ENCODE measurements around the gene NEO1. TPM values are rescaled to one million over a fixed set of nuclear protein-coding genes. Genes with fewer than 3 reads are reported as not detected.

NEO1 gene
- total and polyA plus RNA-seq, 9 of the 15 experiments (the other 6 are each of a cell fraction or from before 2014, with no cell fraction given), result 0.08 to 1.7 (median 0.48) TPM

- no peaks in the 10 kb centered on the region for H3K9me3 ChIP-seq (replicated peaks; ENCODE audit: control insufficient read depth, insufficient read depth, low read depth, low read length)
- ChIA-PET CTCF (ENCODE audit: low intra/inter-chr PET ratio) (no interaction called here), POLR2A (no interaction called here)
- H3K36me3 ChIP-seq (ENCODE audit: control insufficient read depth, insufficient read depth, low read length), result no peaks in the 10 kb centered on the region
- BruUV-seq (replicated peaks), result no TSS peak
- TF ChIP-seq KLF10 (CRISPR knock-in tag; IDR thresholded peaks at IDR 0.05), result no peak
- no peak for TF ChIP-seq ZNF561 (CRISPR knock-in tag; conservative IDR thresholded peaks at IDR 0.05)
- no peak for TF ChIP-seq TAF1 (IDR thresholded peaks at IDR 0.05; ENCODE audit: control insufficient read depth, extremely low read depth, insufficient read depth, low read length, severe bottlenecking)
- TF ChIP-seq HCFC1 (IDR thresholded peaks at IDR 0.05; ENCODE audit: low read depth, low read length), result no peak
- TF ChIP-seq NCOA2 (IDR thresholded peaks at IDR 0.05; ENCODE audit: partially characterized antibody in 2 of 2), result no peak
- no peak for TF ChIP-seq ZNF263 (CRISPR knock-in tag; IDR thresholded peaks at IDR 0.05; ENCODE audit: borderline replicate concordance)
- no peak for TF ChIP-seq MEIS2 (IDR thresholded peaks at IDR 0.05; ENCODE audit: partially characterized antibody)
- no peak for TF ChIP-seq PPARD (CRISPR knock-in tag; IDR thresholded peaks at IDR 0.05)
- no peak for TF ChIP-seq ELF1 (tag; IDR thresholded peaks at IDR 0.05)
- no peak for TF ChIP-seq XRCC4 (IDR thresholded peaks at IDR 0.05; ENCODE audit: extremely low read depth, insufficient read depth, insufficient read length)
- TF ChIP-seq THRB (CRISPR knock-in tag; conservative IDR thresholded peaks at IDR 0.05), result no peak
- no peak for TF ChIP-seq VEZF1 (CRISPR knock-in tag; IDR thresholded peaks at IDR 0.05)
- no peak for TF ChIP-seq POLR3G (IDR thresholded peaks at IDR 0.05; ENCODE audit: extremely low read depth, insufficient read length, insufficient replicate concordance)
- TF ChIP-seq ZNF584 (CRISPR knock-in tag; IDR thresholded peaks at IDR 0.05; ENCODE audit: low read depth), result no peak
- TF ChIP-seq RCOR1 (IDR thresholded peaks at IDR 0.05; ENCODE audit: borderline replicate concordance in 1 of 2, low read depth in 2 of 2, low read length in 2 of 2), result no peak
- H4K20me1 ChIP-seq (replicated peaks; ENCODE audit: control insufficient read depth, insufficient read depth, low read length), result no peaks in the 10 kb centered on the region
- no peaks in the 10 kb centered on the region for H3K9me1 ChIP-seq (ENCODE audit: control insufficient read depth, insufficient read depth, low read length)
- ATAC-seq (no peak), DNase-seq (ENCODE audit: extremely low read depth in 1 of 4, low spot score in 3 of 4) (no peak), FAIRE-seq (no peak)
- H3K9ac ChIP-seq (ENCODE audit: insufficient read depth in 1 of 2, low read depth in 2 of 2, low read length in 2 of 2), result no peak overlapping the region
- in situ Hi-C loops (cut with MboI), result no loop called here
- H3K79me2 ChIP-seq (ENCODE audit: control insufficient read depth, insufficient read depth, low read length), result no peaks in the 10 kb centered on the region
- no peak overlapping the region for H3K4me3 ChIP-seq
- no peak overlapping the region for H3K27ac ChIP-seq (ENCODE audit: extremely low read depth, low read depth, low read length)
- intact Hi-C loops (cut with micrococcal nuclease), result no loop called here
- no peaks in the 10 kb centered on the region for H3K27me3 ChIP-seq (ENCODE audit: control insufficient read depth in 2 of 2, insufficient read depth in 2 of 2, low read length in 2 of 2)
- no peak overlapping the region for H3K4me2 ChIP-seq (ENCODE audit: insufficient read depth, low read length)
- 6% methylated on average over 1 of the region's 1 CpG for WGBS (ENCODE audit: insufficient coverage, low coverage, missing lambda C conversion rate)
- no peaks in the 10 kb centered on the region for H3K4me1 ChIP-seq (replicated peaks in 1 of 2; ENCODE audit: control insufficient read depth in 2 of 2, insufficient read depth in 2 of 2, low read length in 2 of 2)
- no peak overlapping the region for H2AFZ ChIP-seq (ENCODE audit: low read depth, low read length)
Measured at GRCh38 chr15:73130830-73131229, 78.6 kb downstream of the NEO1 start.
